Liver (tissue), 9 donors: Measurements from ENCODE around the gene PRICKLE4. TPM values are rescaled to one million over a fixed set of nuclear protein-coding genes. Genes with fewer than 3 reads are reported as not detected.

Experiments used
- DNase-seq: peaks from one replicate; pipeline ENCODE4 v3.0.0-alpha.2; 2017; ENCODE audit warnings: low spot score
- H3K27ac ChIP-seq, 2 donors: one replicate each; pipeline ENCODE4 v1.7.0; 2013; ENCODE audit warnings: inconsistent platforms in 2 of 2, low read length in 2 of 2, control low read depth in 1 of 2, low read depth in 1 of 2, mild to moderate bottlenecking in 1 of 2
- H3K27me3 ChIP-seq, 4 donors: one replicate each; pipeline versions ENCODE4 v1.6.1 to v1.7.0; 2013; ENCODE audit warnings: low read length in 3 of 4, inconsistent platforms in 1 of 4, mild to moderate bottlenecking in 1 of 4, moderate library complexity in 1 of 4; ENCODE audit not compliant: control insufficient read depth in 4 of 4, insufficient read depth in 4 of 4
- H3K36me3 ChIP-seq, 4 donors: one replicate each; pipeline versions ENCODE4 v1.6.1 to v1.7.0; 2013; ENCODE audit warnings: low read length in 3 of 4, mild to moderate bottlenecking in 3 of 4, low read depth in 1 of 4, moderate library complexity in 1 of 4; ENCODE audit not compliant: control insufficient read depth in 4 of 4, insufficient read depth in 3 of 4
- H3K4me1 ChIP-seq, 4 donors: one replicate each; pipeline versions ENCODE4 v1.6.1 to v1.7.0; 2013; ENCODE audit warnings: low read length in 3 of 4, mild to moderate bottlenecking in 3 of 4, moderate library complexity in 1 of 4; ENCODE audit not compliant: control insufficient read depth in 4 of 4, insufficient read depth in 4 of 4
- H3K4me3 ChIP-seq, 3 donors: one replicate each; pipeline versions ENCODE4 v1.6.1 to v1.7.0; 2013; ENCODE audit warnings: low read length in 3 of 3, control low read depth in 1 of 3, low read depth in 1 of 3, mild to moderate bottlenecking in 1 of 3
- H3K9ac ChIP-seq, 2 donors: one replicate each; pipeline ENCODE4 v1.7.0; 2013; ENCODE audit warnings: low read length in 2 of 2, mild to moderate bottlenecking in 2 of 2, moderate library complexity in 2 of 2, control low read depth in 1 of 2, low read depth in 1 of 2
- H3K9me3 ChIP-seq, 4 donors: one replicate each; pipeline versions ENCODE4 v1.6.1 to v1.7.0; 2013; ENCODE audit warnings: low read length in 3 of 4; ENCODE audit not compliant: control insufficient read depth in 4 of 4
- ATF3 ChIP-seq: IDR thresholded peaks from 2 replicates; pipeline ENCODE4 v1.6.1; 2016; ENCODE audit warnings: antibody characterized with exemption
- CTCF ChIP-seq: fragments of 150-350 bp; IDR thresholded peaks from 2 replicates; pipeline ENCODE4 v1.5.1; 2017; ENCODE audit warnings: improper control_type of control experiment, low read depth, low read length; ENCODE audit not compliant: missing input control
- EGR1 ChIP-seq, 2 donors: IDR thresholded peaks; 2 replicates each; pipeline ENCODE4 v1.6.1; 2016 to 2018; ENCODE audit warnings: antibody characterized with exemption in 2 of 2, low read depth in 2 of 2
- FOXA1 ChIP-seq: IDR thresholded peaks from 2 replicates; pipeline ENCODE4 v1.6.1; 2016; ENCODE audit warnings: antibody characterized with exemption
- FOXA2 ChIP-seq: IDR thresholded peaks from 2 replicates; pipeline ENCODE4 v1.6.1; 2016; ENCODE audit warnings: antibody characterized with exemption
- GABPA ChIP-seq, 2 donors: IDR thresholded peaks in 1 of 2; conservative IDR thresholded peaks in 1 of 2; 2 replicates each; pipeline ENCODE4 v1.6.1; 2016; ENCODE audit warnings: antibody characterized with exemption in 2 of 2, mild to moderate bottlenecking in 1 of 2, moderate library complexity in 1 of 2
- HNF4A ChIP-seq, 2 donors: conservative IDR thresholded peaks; 2 replicates each; pipeline ENCODE4 v1.6.1; 2016; ENCODE audit warnings: antibody characterized with exemption in 2 of 2, mild to moderate bottlenecking in 2 of 2
- HNF4G ChIP-seq: IDR thresholded peaks from 2 replicates; pipeline ENCODE4 v1.6.1; 2016; ENCODE audit warnings: antibody characterized with exemption
- JUND ChIP-seq, 2 donors: IDR thresholded peaks; 2 replicates each; pipeline ENCODE4 v1.6.1; 2016; ENCODE audit warnings: antibody characterized with exemption in 2 of 2
- MAX ChIP-seq: IDR thresholded peaks from 2 replicates; pipeline ENCODE4 v1.6.1; 2016; ENCODE audit warnings: antibody characterized with exemption
- NR2F2 ChIP-seq: IDR thresholded peaks from 2 replicates; pipeline ENCODE4 v1.6.1; 2016; ENCODE audit warnings: antibody characterized with exemption
- RAD21 ChIP-seq, 2 donors: IDR thresholded peaks; 2 replicates each; pipeline ENCODE4 v1.6.1; 2016; ENCODE audit warnings: antibody characterized with exemption in 2 of 2, mild to moderate bottlenecking in 2 of 2
- REST ChIP-seq: IDR thresholded peaks from 2 replicates; pipeline ENCODE4 v1.6.1; 2016; ENCODE audit warnings: antibody characterized with exemption, mild to moderate bottlenecking
- RXRA ChIP-seq, 2 donors: IDR thresholded peaks; 2 replicates each; pipeline ENCODE4 v1.6.1; 2017 to 2018; ENCODE audit warnings: antibody characterized with exemption in 2 of 2, mild to moderate bottlenecking in 1 of 2
- SP1 ChIP-seq: IDR thresholded peaks from 2 replicates; pipeline ENCODE4 v1.6.1; 2018; ENCODE audit warnings: antibody characterized with exemption, mild to moderate bottlenecking
- TAF1 ChIP-seq: conservative IDR thresholded peaks from 2 replicates; pipeline ENCODE4 v1.6.1; 2016; ENCODE audit warnings: antibody characterized with exemption, mild to moderate bottlenecking
- YY1 ChIP-seq: IDR thresholded peaks from 2 replicates; pipeline ENCODE4 v1.6.1; 2016; ENCODE audit warnings: antibody characterized with exemption, mild to moderate bottlenecking
- ZBTB33 ChIP-seq: IDR thresholded peaks from 2 replicates; pipeline ENCODE4 v1.6.1; 2016; ENCODE audit warnings: antibody characterized with exemption
- WGBS: extraction: QIAGEN DNeasy Blood & Tissue Kit; methylation state at CpG from one replicate; pipeline ENCODE4 v1.1.7; 2013; 5-methylcytosine and 5-hydroxymethylcytosine counted together
- polyA plus RNA-seq, 2 donors: library from polyadenylated mRNA; stranded (reverse) in 1 of 2; unstranded in 1 of 2; fragments of 200-250 nt in 1 of 2; fragments of >200 nt in 1 of 2; fragmentation: Nextera tagmentation in 1 of 2; extraction: Ambion mirVana in 1 of 2; gene quantifications; one replicate each; pipeline versions ENCODE4 v1.2.1 to v1.2.3, GENCODE V29; 2013 to 2015
- total RNA-seq, 2 donors: library from RNA; depleted of rRNA; stranded (reverse); fragments of >200 nt; gene quantifications; one replicate each; pipeline ENCODE4 v1.2.3, GENCODE V29; 2014
- donor health status: healthy.
- donor health status: healthy.
- donor health status: healthy.
- donor health status: healthy.
- donor health status: healthy.

PRICKLE4 gene
- total RNA-seq (1 to 10 TPM in 1 of 2 donors, under 1 TPM in 1; 0.37 to 1.4 TPM), polyA plus RNA-seq (under 1 TPM in 1 of 2 donors, not detected in 1; 0.98 TPM)

GRCh38 chr6:41780551-41781365, at the start of gene PRICKLE4:
TSS of gene PRICKLE4 (plus strand) at chr6:41780782. CDS start at chr6:41783474, 2,692 bp downstream.
- Histone ChIP-seq H3K36me3 (peaks cover 0 to 5% (median 0%) of the 10 kb centered on the region in 4 donors), H3K4me3 (peak within 1 kb of the TSS; percentile 75 to 85 (median 81)), H3K4me1 (peaks cover 2 to 27% (median 20%) of the 10 kb centered on the region in 4 donors), H3K9ac (peak within 1 kb of the TSS; percentile 6 to 57), H3K27ac (peak within 1 kb of the TSS; percentile 51 to 66), H3K27me3 (no peaks in the 10 kb centered on the region), H3K9me3 (no peaks in the 10 kb centered on the region)
- TF ChIP-seq HNF4G (no peak), FOXA2 (no peak), HNF4A (conservative IDR thresholded peaks at IDR 0.05) (peak in 1 of 2 donors; percentile 7), JUND (IDR thresholded peaks at IDR 0.05) (no peak), NR2F2 (peak; percentile 7), FOXA1 (no peak), RAD21 (IDR thresholded peaks at IDR 0.05) (no peak), RXRA (IDR thresholded peaks at IDR 0.05) (peak in 1 of 2 donors; percentile 18), MAX (no peak), SP1 (peak; percentile 28), CTCF (no peak), EGR1 (IDR thresholded peaks at IDR 0.05; ENCODE audit: low read depth in 2 of 2) (no peak), ATF3 (no peak), GABPA (IDR thresholded peaks at IDR 0.05 in 1 of 2, conservative IDR thresholded peaks at IDR 0.05 in 1 of 2) (peak in 1 of 2 donors; percentile 14), TAF1 (no peak), YY1 (peak; percentile 20), ZBTB33 (no peak), REST (no peak)
- DNase-seq, result peak; percentile 47
- WGBS, result under 1% methylated on average over 36 of the region's 36 CpGs
